Suppressor macrophage (primary cell): ENCODE results near the gene RTP1.

Source experiments
- DNase-seq, 4 experiments: peaks; one replicate each; pipeline ENCODE4 v3.0.0-alpha.2; 2020 to 2022

RTP1 gene

GRCh38 chr3:187243933-187244524 is 46.7 kb downstream of the RTP1 start:
- no peak for DNase-seq

GRCh38 chr3:187247398-187247797 is 50.1 kb downstream of the RTP1 start:
- no peak for DNase-seq
